H1 (cell line): ENCODE data around the gene RSU1. TPM values are rescaled to one million over a fixed set of nuclear protein-coding genes. Genes with fewer than 3 reads are reported as not detected.

ENCODE experiments used
- CTCF ChIA-PET: fragments of 300-600 bp; sonication (Branson Sonifier 250); formaldehyde crosslinking; loops from one replicate; lab custom pipeline; 2021; ENCODE audit not compliant: partially characterized antibody; lab: Charles Lee
- POLR2A ChIA-PET: fragments of 300-600 bp; sonication (Branson Sonifier 250); formaldehyde crosslinking; loops from one replicate; lab custom pipeline; 2021; ENCODE audit warnings: inconsistent platforms; ENCODE audit not compliant: partially characterized antibody; lab: Charles Lee
- DNase-seq, 2 experiments: peaks; one replicate each; pipeline versions ENCODE4 v3.0.0 to v3.0.0-alpha.2; 2010 to 2022; ENCODE audit warnings: low spot score in 2 of 2, low read depth in 1 of 2, mixed read lengths in 1 of 2
- FAIRE-seq: peaks from 2 replicates; lab custom pipeline; 2011; peaks lifted over from hg19 to GRCh38; lab: Jason Lieb, UNC
- H2AFZ ChIP-seq: 2 replicates; pipeline ENCODE4 v1.8.1; 2012; ENCODE audit warnings: low read length, inconsistent platforms
- H2AK5ac ChIP-seq: 2 replicates; pipeline ENCODE4 v1.6.1; 2013; ENCODE audit warnings: low read depth, low read length
- H2BK120ac ChIP-seq: replicated peaks from 2 replicates; pipeline ENCODE3; 2013; ENCODE audit warnings: low read depth, low read length, inconsistent platforms
- H2BK12ac ChIP-seq: 2 replicates; pipeline ENCODE4 v1.6.1; 2013; ENCODE audit warnings: low read depth, low read length
- H2BK15ac ChIP-seq: 2 replicates; pipeline ENCODE4 v1.6.1; 2013; ENCODE audit warnings: low read length
- H2BK20ac ChIP-seq: 2 replicates; pipeline ENCODE4 v1.6.1; 2013; ENCODE audit warnings: low read length
- H2BK5ac ChIP-seq: 2 replicates; pipeline ENCODE4 v1.6.1; 2013; ENCODE audit warnings: low read depth, low read length
- H3K14ac ChIP-seq: 2 replicates; pipeline ENCODE4 v1.6.1; 2013; ENCODE audit warnings: inconsistent platforms; ENCODE audit not compliant: insufficient read length
- H3K18ac ChIP-seq: 2 replicates; pipeline ENCODE4 v1.6.1; 2013; ENCODE audit warnings: low read length; ENCODE audit errors: extremely low read depth
- H3K23ac ChIP-seq: 2 replicates; pipeline ENCODE4 v1.6.1; 2013; ENCODE audit warnings: inconsistent platforms; ENCODE audit not compliant: insufficient read length
- H3K23me2 ChIP-seq: 2 replicates; pipeline ENCODE4 v1.6.1; 2013; ENCODE audit warnings: low read depth, low read length
- H3K27ac ChIP-seq: 2 replicates; pipeline ENCODE4 v1.6.1; 2011; ENCODE audit warnings: low read depth, low read length, inconsistent platforms
- H3K27me3 ChIP-seq, 4 experiments: replicated peaks in 1 of 4; 1 replicate in 1 of 4; 2 replicates in 3 of 4; pipeline versions ENCODE4 v1.6.1 to v1.8.1; 2011 to 2013; ENCODE audit warnings: low read length in 3 of 4, mild to moderate bottlenecking in 3 of 4, inconsistent platforms in 2 of 4, mixed read lengths in 2 of 4, moderate library complexity in 1 of 4; ENCODE audit not compliant: control insufficient read depth in 3 of 4, insufficient read depth in 3 of 4; ENCODE audit errors: extremely low read depth in 1 of 4
- H3K36me3 ChIP-seq, 4 experiments: 2 replicates each; pipeline versions ENCODE4 v1.6.1 to v1.8.1; 2011 to 2013; ENCODE audit warnings: mild to moderate bottlenecking in 4 of 4, low read length in 3 of 4, moderate library complexity in 2 of 4, control low read depth in 1 of 4, inconsistent platforms in 1 of 4; ENCODE audit not compliant: insufficient read depth in 4 of 4, control insufficient read depth in 2 of 4
- H3K4ac ChIP-seq: replicated peaks from 2 replicates; pipeline ENCODE3; 2013; ENCODE audit warnings: low read length, low read depth, mixed read lengths, inconsistent platforms; ENCODE audit not compliant: insufficient read length
- H3K4me1 ChIP-seq, 4 experiments: replicated peaks in 1 of 4; 1 replicate in 1 of 4; 2 replicates in 3 of 4; pipeline versions ENCODE4 v1.6.1 to v1.8.1; 2011 to 2013; ENCODE audit warnings: low read length in 3 of 4, inconsistent platforms in 2 of 4, mixed read lengths in 1 of 4; ENCODE audit not compliant: insufficient read depth in 4 of 4, control insufficient read depth in 3 of 4
- H3K4me2 ChIP-seq, 2 experiments: 2 replicates each; pipeline versions ENCODE4 v1.6.1 to v1.8.1; 2011 to 2013; ENCODE audit warnings: low read depth in 2 of 2, low read length in 2 of 2, control low read depth in 1 of 2, inconsistent platforms in 1 of 2, mild to moderate bottlenecking in 1 of 2; ENCODE audit not compliant: insufficient read depth in 1 of 2
- H3K4me3 ChIP-seq, 4 experiments: fragments of 200-600, 300-600 bp in 1 of 4; sonication (generic), shearing (Covaris generic), sonication (Bioruptor Twin) in 1 of 4; 2 replicates each; pipeline versions ENCODE4 v1.5.1 to v1.8.1; 2011 to 2016; ENCODE audit warnings: low read length in 4 of 4, low read depth in 3 of 4, control low read depth in 2 of 4, inconsistent platforms in 2 of 4, mild to moderate bottlenecking in 2 of 4, mixed read lengths in 1 of 4, moderate library complexity in 1 of 4; ENCODE audit not compliant: insufficient read depth in 2 of 4; ENCODE audit errors: extremely low read depth in 1 of 4
- H3K56ac ChIP-seq: replicated peaks from 2 replicates; pipeline ENCODE3; 2013; ENCODE audit warnings: low read depth, mild to moderate bottlenecking, mixed read lengths, low read length, inconsistent platforms; ENCODE audit not compliant: insufficient read length
- H3K79me1 ChIP-seq: 2 replicates; pipeline ENCODE4 v1.6.1; 2013; ENCODE audit warnings: low read depth, low read length, control low read depth
- H3K79me2 ChIP-seq, 2 experiments: 2 replicates each; pipeline versions ENCODE4 v1.6.1 to v1.8.1; 2012 to 2013; ENCODE audit warnings: low read length in 2 of 2, mild to moderate bottlenecking in 2 of 2, inconsistent platforms in 1 of 2; ENCODE audit not compliant: insufficient read depth in 2 of 2, control insufficient read depth in 1 of 2
- H3K9ac ChIP-seq, 4 experiments: replicated peaks in 1 of 4; 1 replicate in 1 of 4; 2 replicates in 3 of 4; pipeline versions ENCODE4 v1.6.1 to v1.8.1; 2011 to 2013; ENCODE audit warnings: low read depth in 3 of 4, low read length in 3 of 4, control low read depth in 2 of 4, mild to moderate bottlenecking in 2 of 4, moderate library complexity in 2 of 4, inconsistent platforms in 1 of 4; ENCODE audit errors: extremely low read depth in 1 of 4
- H3K9me3 ChIP-seq, 2 experiments: 2 replicates each; pipeline versions ENCODE4 v1.6.1 to v1.8.1; 2012 to 2013; ENCODE audit warnings: mild to moderate bottlenecking in 2 of 2, moderate library complexity in 2 of 2, control low read depth in 1 of 2, inconsistent platforms in 1 of 2, low read depth in 1 of 2, low read length in 1 of 2, mixed read lengths in 1 of 2; ENCODE audit not compliant: insufficient read depth in 2 of 2
- H4K20me1 ChIP-seq, 2 experiments: replicated peaks in 1 of 2; 2 replicates each; pipeline versions ENCODE3 to v1.8.1; 2011 to 2013; ENCODE audit warnings: inconsistent platforms in 2 of 2, low read length in 2 of 2, mild to moderate bottlenecking in 1 of 2; ENCODE audit not compliant: insufficient read depth in 2 of 2, control insufficient read depth in 1 of 2
- H4K5ac ChIP-seq: 2 replicates; pipeline ENCODE4 v1.6.1; 2013; ENCODE audit warnings: low read length, low read depth, mixed read lengths, inconsistent platforms; ENCODE audit not compliant: insufficient read length
- H4K8ac ChIP-seq: 2 replicates; pipeline ENCODE4 v1.8.0; 2013; ENCODE audit warnings: mild to moderate bottlenecking, moderate library complexity, low read length, inconsistent platforms; ENCODE audit not compliant: insufficient read depth; ENCODE audit errors: extremely low read depth
- H4K91ac ChIP-seq: replicated peaks from 2 replicates; pipeline ENCODE3; 2013; ENCODE audit warnings: low read length, mixed read lengths, inconsistent platforms; ENCODE audit not compliant: insufficient read length
- CHD2 ChIP-seq: IDR thresholded peaks from 2 replicates; pipeline ENCODE4 v1.6.1; 2012; ENCODE audit warnings: low read length, improper control_type of control experiment
- RFX5 ChIP-seq: IDR thresholded peaks from 2 replicates; pipeline ENCODE4 v1.6.1; 2011; ENCODE audit warnings: low read depth, low read length, improper control_type of control experiment, borderline replicate concordance
- SIX5 ChIP-seq: IDR thresholded peaks from 2 replicates; pipeline ENCODE4 v1.6.1; 2011; ENCODE audit warnings: mild to moderate bottlenecking, low read depth, low read length
- SP2 ChIP-seq: IDR thresholded peaks from 2 replicates; pipeline ENCODE4 v1.6.1; 2012; ENCODE audit warnings: mild to moderate bottlenecking, low read length, inconsistent platforms
- TCF12 ChIP-seq: IDR thresholded peaks from 2 replicates; pipeline ENCODE4 v1.6.1; 2011; ENCODE audit warnings: low read depth, mild to moderate bottlenecking, low read length
- WGBS, 2 experiments: shearing (Covaris generic) in 1 of 2; methylation state at CpG; one replicate each; pipeline versions ENCODE4 v1.1.6 to v1.1.7; 2013 to 2015; ENCODE audit warnings: low lambda C conversion rate in 2 of 2, mixed read lengths in 2 of 2, inconsistent platforms in 1 of 2, low coverage in 1 of 2, missing lambda C conversion rate in 1 of 2; ENCODE audit not compliant: insufficient replicate concordance in 2 of 2, insufficient coverage in 1 of 2, insufficient read length in 1 of 2; ENCODE audit errors: extremely low coverage in 1 of 2, missing lambda C conversion rate in 1 of 2; 5-methylcytosine and 5-hydroxymethylcytosine counted together
- polyA plus RNA-seq, 7 experiments: library from polyadenylated mRNA; depleted of rRNA in 3 of 7; stranded (reverse) in 5 of 7; unstranded in 2 of 7; fragments of >200 nt in 5 of 7; fragments of 200-250 nt in 2 of 7; gene quantifications; 1 replicate in 5 of 7; 2 replicates in 1 of 7; 4 replicates in 1 of 7; pipeline versions ENCODE4 v1.2.1 to v1.2.3, GENCODE V29; 2011 to 2013; ENCODE audit warnings: missing spikeins in 2 of 7, mixed read lengths in 2 of 7
- total RNA-seq: library from RNA; stranded (reverse); fragmentation: NEBNext Ultra II Directional; extraction: Animal tissue kit (Norgen Biotek cat#: 25700); gene quantifications from 2 replicates; pipeline ENCODE4 v1.2.1, GENCODE V29; 2021

The RSU1 gene
- total and polyA plus RNA-seq, 2 of the 8 experiments (the other 6 are each of a cell fraction or from before 2014, with no cell fraction given) = 50.0 to 68.2 TPM

DNA sequence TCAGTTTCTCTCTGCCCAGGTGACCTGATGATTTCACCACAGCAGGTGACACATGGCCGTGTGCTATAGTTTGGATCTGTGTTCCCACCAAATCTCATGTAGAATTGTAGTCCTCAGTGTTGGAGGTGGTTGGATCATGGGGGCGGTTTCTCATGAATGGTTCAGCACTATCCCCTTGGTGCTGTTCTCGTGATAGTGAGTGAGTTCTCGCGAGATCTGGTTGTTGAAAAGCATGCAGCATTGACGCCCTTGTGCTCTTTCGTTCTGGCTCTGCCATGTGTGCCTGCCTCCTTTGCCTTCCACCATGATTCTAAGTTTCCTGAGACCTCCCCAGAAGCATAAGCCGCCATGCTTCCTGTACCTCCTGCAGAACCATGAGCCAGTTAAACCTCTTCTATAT is 210.3 kb downstream of the RSU1 start:
- WGBS, 2 experiments = 96% methylated on average over 8 of the region's 8 CpGs; no CpG with 5 or more reads in 1 of the 2 experiments
- no peak for FAIRE-seq
- no peak overlapping the region for H2BK12ac ChIP-seq

More for the DNA sequence above, 210.3 kb downstream of the RSU1 start:
- H3K27me3 ChIP-seq = no peaks in the 10 kb centered on the region
- no peak for DNase-seq
- H3K23ac ChIP-seq = no peak overlapping the region
- H3K18ac ChIP-seq = no peak overlapping the region
- H4K5ac ChIP-seq = no peak overlapping the region
- no peak overlapping the region for H3K56ac ChIP-seq
- peaks cover 0 to 3% of the 10 kb centered on the region in 2 experiments for H4K20me1 ChIP-seq
- no peaks in the 10 kb centered on the region for H3K9me3 ChIP-seq
- H2BK15ac ChIP-seq = no peak overlapping the region
- TF ChIP-seq SP2 = no peak
- no peak for TF ChIP-seq SIX5
- TF ChIP-seq CHD2 = no peak
- no peak for TF ChIP-seq RFX5
- TF ChIP-seq TCF12 = no peak
- no peaks in the 10 kb centered on the region for H3K79me1 ChIP-seq
- no peak overlapping the region for H3K9ac ChIP-seq
- no peak overlapping the region for H4K91ac ChIP-seq
- H3K4me3 ChIP-seq = no peak overlapping the region
- no peak overlapping the region for H4K8ac ChIP-seq
- H3K36me3 ChIP-seq = no peaks in the 10 kb centered on the region
- no peak overlapping the region for H3K14ac ChIP-seq
- no peak overlapping the region for H3K27ac ChIP-seq
- POLR2A ChIA-PET = no interaction called here
- no peaks in the 10 kb centered on the region for H3K79me2 ChIP-seq
- CTCF ChIA-PET = no interaction called here
- no peak overlapping the region for H2BK20ac ChIP-seq
- H2AFZ ChIP-seq = no peak overlapping the region
- no peak overlapping the region for H3K4ac ChIP-seq
- H3K4me2 ChIP-seq = no peak overlapping the region
- H2BK120ac ChIP-seq = no peak overlapping the region
- H2BK5ac ChIP-seq = no peak overlapping the region
- H3K23me2 ChIP-seq = no peaks in the 10 kb centered on the region
- H2AK5ac ChIP-seq = no peak overlapping the region
- no peaks in the 10 kb centered on the region for H3K4me1 ChIP-seq
